Right lobe of liver (tissue), 4 donors: ENCODE measurements around the gene CFAP57.

Experiments used
- CTCF ChIP-seq, 4 donors: fragments of 200-600 bp in 3 of 4; fragments of 450-650 bp in 1 of 4; IDR thresholded peaks; one replicate each; pipeline versions ENCODE4 v1.5.1 to v1.8.0; 2016 to 2022; ENCODE audit warnings: antibody characterized with exemption in 4 of 4, mild to moderate bottlenecking in 2 of 4
- POLR2A ChIP-seq: fragments of 450-650 bp; IDR thresholded peaks from one replicate; pipeline ENCODE4 v1.6.1; 2017; ENCODE audit warnings: antibody characterized with exemption, mild to moderate bottlenecking
- donor health status: DM: no; HTN: no; CAD: no.
- donor health status: DM: no; HTN: no; CAD: no.
- donor health status: DM: no; HTN: yes; CAD: no.

- TF ChIP-seq CTCF (IDR thresholded peaks at IDR 0.05) (no peak), POLR2A (no peak)
Measured at GRCh38 chr1:43234267-43234666, 62.1 kb downstream of the CFAP57 start.
